HG02763 (cell line): ENCODE measurements around the gene CHPF.

Source experiments
- ATAC-seq: cut with Tn5 transposase; IDR thresholded peaks from one replicate; pipeline ENCODE4 v1.9.1; 2021; ENCODE audit warnings: mild to moderate bottlenecking, moderate library complexity; ENCODE audit not compliant: unreplicated experiment

The CHPF gene

DNA sequence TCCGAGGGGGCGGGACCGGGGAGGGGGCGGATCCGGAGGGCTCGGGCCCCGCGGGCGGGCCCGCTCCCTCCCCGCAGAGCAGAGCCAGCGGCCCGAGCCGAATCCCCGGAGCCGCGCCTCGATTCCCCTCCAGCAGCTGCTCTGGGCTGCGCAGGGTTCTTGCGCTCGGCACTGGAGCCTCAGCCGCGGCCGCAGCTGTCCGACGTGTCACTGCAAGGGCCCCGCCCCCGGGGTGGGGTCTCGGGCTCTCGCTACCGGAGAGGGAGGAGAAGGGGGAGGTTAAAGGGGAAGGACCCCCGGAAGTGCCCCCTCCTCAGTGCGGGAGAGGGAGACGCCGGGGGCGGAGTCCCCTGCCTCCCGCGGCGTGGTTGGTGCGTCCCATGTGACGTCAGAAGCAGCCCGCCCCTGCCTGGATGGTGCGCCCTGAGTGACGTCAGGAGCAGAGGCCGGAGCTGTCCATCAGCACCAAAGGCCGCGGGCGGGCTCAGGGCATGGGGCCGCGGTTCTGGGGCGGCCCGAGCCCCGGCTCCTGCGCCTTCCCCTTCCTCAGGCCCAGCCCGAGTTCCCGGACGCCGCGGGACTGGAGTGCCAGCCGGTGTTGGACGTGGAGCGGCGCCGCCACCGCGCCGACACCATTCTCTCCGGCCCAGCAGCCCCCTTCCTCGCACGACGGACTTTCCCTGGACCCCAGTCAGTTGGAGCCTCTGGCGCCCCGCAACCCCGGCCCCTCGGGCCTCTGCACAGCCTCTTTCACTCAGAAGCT is at the start of gene CHPF, which contains the start of gene TMEM198:
Gene CHPF (minus strand): TSS at position 214 of the 763 bp plus-strand sequence. CDS start 271 bp downstream, outside the sequence.
Gene TMEM198 (plus strand): TSS at position 433 of the 763 bp plus-strand sequence. CDS start 700 bp downstream, outside the sequence.
- ATAC-seq = peak; percentile 80

DNA sequence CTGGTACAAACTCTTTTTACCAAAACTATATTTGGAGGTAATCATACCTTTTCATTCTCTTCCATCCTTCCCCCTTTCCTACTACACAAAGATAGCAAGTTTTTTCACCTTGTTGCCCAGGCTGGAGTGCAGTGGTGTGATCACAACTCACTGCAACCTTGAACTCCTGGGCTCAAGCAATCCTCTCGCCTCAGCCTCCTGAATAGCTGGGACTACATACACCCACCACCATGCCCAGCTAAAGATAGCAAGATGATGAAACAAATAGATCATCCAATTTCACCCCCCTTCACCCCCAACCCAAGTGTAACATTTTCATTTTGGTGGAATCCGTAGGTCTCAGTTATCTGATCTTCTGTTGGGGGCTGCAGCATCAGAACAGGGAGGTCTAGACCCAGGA is 49.5 kb upstream of the CHPF start:
- no peak for ATAC-seq

DNA sequence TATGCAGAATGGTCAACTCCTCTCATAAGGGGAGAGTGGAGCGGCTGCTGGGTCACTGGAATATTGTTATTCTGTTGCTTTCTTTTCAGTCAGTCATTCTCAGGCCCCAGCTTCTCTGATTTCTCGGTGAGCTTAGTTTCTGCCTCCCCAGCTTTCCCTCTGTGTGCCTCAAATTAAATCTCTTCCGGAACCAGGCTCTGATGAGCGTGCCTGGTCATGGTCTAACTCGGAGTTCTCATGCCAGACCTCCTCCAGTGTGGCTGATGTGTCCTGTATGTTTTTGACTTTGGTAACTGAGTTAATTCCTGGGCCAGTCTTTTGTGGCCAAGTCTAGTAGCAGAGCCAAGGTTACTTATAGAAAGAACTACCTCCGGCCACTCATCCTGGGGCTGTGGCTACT is 49.1 kb upstream of the CHPF start:
- ATAC-seq = no peak

- no peak for ATAC-seq
Measured at GRCh38 chr2:219591091-219591490, 47.5 kb upstream of the CHPF start.

GRCh38 chr2:219581346-219581745 is 37.7 kb upstream of the CHPF start:
- ATAC-seq = no peak

GRCh38 chr2:219578811-219579613 is 35.4 kb upstream of the CHPF start:
- ATAC-seq = no peak

DNA sequence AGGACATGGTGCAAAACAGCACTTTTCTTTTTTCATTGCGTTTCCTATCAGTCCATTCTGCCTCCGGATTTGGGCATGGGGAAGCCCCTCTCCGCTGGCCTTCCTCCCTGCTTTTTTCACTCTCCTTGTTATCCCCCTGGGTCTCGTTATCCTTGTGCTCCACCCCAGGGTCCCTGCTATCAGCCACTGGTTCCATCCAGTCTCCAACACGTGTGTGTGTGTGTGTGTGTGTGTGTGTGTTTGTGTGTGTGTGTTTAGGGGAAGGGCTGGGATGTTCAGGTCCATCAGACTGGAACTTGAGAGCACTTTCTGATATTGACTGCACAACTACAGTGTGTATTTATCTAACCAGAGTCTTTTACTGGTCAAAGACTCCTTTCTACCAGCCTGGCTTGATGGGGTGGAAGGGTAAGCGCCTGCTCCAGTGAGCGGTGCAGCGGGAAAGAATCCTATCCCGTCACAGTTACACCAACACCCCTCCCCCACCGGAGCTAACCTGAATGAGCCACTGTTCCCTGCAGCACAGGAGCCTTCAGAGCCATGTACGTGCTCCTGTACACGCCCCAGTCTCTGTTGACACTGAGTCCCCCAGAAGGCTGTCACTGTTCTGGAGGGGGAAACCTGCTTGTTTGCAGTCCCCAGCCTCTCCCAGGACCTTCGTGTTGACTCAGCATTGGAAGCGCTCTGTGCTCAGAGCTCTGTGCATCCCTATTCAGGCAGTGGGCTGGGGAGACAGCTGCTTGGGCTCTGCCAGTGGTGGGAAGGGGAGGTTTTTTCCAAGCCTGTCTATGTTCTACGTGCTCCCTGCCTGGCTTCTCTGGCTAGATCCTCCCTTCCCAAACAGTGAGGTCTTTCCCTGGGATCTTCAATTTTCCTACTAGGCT is 33.1 kb upstream of the CHPF start:
- no peak for ATAC-seq

DNA sequence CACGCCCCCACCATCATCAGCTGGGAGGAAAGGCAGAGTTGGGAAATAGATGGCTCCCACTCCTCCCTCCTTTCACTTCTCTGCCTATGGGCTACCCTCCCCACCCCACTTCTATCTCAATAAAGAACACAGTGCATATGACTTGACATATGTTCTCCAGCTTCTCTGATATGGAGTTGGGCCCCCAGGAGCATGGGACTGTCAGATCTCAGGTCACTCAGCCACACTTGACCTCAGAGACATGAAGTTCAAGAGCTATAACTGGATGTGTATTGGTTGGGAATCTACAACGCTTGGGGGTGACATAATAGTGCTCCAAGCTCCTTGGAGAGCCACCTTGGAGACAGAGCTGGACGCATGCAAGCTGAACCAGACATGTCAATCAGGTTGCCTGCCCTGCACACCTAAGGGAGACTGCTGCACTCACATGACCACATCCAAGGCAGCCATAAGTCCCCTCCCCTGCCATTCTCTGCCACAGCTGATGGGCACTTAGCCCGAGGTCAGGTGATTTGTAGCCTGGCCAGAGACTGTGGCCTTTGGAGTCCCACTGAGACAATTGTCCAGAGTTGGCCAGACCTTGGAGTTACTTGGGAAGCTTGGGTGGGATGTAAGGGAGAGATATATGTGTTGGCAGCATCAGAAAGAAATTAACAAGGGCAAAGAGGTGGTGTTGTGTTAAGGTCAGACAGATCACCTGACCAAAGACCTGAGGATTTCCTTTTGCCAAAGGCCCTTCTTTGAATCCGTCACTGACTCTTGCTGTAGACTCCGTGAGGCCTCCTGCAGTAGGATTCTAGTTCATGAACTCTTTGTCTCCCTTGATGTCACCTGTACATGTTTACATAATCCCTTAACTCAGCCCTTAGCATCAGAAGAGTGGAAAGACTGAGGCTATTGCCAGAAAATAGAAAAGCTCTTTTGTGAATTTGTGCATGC is 32.2 kb upstream of the CHPF start:
- no peak for ATAC-seq

GRCh38 chr2:219574484-219575311 is 31.1 kb upstream of the CHPF start:
- no peak for ATAC-seq

- ATAC-seq = no peak
Measured at GRCh38 chr2:219573166-219573565, 29.6 kb upstream of the CHPF start.

- ATAC-seq = no peak
Measured at GRCh38 chr2:219572237-219573001, 28.8 kb upstream of the CHPF start, which contains the start of gene INHA. INHA (plus strand) TSS chr2:219572310; CDS start chr2:219572375, 65 bp downstream.

DNA sequence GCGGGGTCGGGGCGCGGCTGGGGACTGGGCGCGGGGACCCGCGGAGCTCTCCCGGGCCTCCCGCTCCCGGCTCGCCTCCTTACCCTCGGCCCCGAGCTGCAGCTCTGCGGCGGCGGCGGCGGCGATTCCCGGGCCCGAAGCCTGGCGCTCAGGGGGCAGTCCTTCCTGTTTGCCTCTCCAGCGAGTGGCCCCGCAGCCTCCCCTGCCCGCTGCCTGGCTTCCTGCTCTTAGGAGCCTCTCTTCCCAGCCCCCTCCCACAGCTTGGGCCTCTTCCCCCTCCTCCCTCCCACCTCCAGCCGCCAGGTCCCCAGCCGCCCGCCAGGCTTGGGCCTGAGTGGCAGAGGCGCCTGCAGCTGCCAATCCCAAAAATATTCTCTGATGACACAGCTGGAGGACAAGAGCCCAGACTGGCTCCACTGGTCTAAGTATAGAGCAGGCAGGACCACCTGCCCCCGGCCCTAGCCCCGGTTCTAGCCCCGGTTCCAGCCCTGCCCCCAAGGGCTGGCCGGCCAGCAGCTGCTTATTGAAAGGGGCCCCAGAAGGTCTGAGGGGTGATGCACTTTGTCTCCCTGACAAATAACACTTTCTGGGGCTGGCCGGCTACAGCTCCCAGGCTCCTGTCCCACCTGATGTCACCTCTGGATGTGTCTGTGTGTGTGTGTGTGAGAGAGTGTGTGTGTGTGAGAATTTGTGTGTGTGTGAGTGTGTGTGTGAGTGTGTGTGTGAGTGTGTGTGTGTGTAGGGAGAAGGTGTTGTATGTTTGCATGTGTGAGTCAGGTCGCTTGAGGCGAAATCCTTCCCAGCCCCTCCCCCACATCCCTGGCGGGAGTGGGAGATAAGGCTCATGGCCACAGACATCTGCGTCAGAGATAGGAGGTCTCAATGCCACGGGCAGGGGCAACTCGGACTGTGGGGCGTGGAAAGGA is 28.0 kb upstream of the CHPF start, which contains the start of gene OBSL1:
Gene OBSL1 (minus strand): TSS at position 229 of the 926 bp plus-strand sequence. CDS start 307 bp downstream, outside the sequence.
- no peak for ATAC-seq

- no peak for ATAC-seq
Measured at GRCh38 chr2:219570924-219571310, 27.3 kb upstream of the CHPF start.

GRCh38 chr2:219570194-219570923 is 26.8 kb upstream of the CHPF start:
- no peak for ATAC-seq

DNA sequence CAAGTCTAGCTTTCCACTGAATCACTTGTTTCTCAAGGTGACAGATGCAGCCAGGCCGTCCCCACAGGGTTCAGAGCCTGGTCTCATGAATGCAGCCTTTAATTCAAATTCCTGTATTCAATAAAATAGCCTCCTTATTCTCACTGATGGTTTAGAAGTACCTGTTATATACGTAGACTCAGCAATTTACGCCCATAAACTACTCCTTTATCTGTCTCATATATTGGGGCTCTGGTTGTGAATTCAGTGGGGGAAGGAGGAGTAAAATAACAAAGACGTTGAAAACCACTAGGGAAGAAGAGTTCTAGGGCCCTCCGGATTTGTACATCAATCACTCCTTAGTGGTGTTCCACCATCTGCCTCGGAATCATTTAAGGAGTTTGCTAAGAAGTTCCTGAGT is 26.0 kb upstream of the CHPF start:
- no peak for ATAC-seq

GRCh38 chr2:219569041-219569440 is 25.4 kb upstream of the CHPF start:
- ATAC-seq = no peak
